ENCODE data around the gene LAT. TPM values are rescaled to one million over a fixed set of nuclear protein-coding genes. Genes with fewer than 3 reads are reported as not detected.

Gene LAT
- total RNA-seq, 2 experiments from 2014 or later = 17.5 to 19.8 TPM

GRCh38 chr16:28987170-28987853 is 2.5 kb downstream of the LAT start:
- Histone ChIP-seq H3K27ac (ENCODE audit: low read depth, low read length, poor library complexity, severe bottlenecking) (no peak overlapping the region), H3K9me2 (ENCODE audit: insufficient read depth, low read length) (no peaks in the 10 kb centered on the region), H3K9me3 (ENCODE audit: low read length) (0 out of 2 replicates have a peak, but pooled peaks cover under 1% of the 10 kb centered on the region), H3K4me1 (ENCODE audit: insufficient read depth, low read length, poor library complexity, severe bottlenecking) (peaks cover 17% of the 10 kb centered on the region), H3K4me2 (ENCODE audit: low read length) (no peak overlapping the region), H3K4me3 (ENCODE audit: low read depth, low read length, poor library complexity, severe bottlenecking) (no peak overlapping the region), H2AFZ (ENCODE audit: low read length) (no peak overlapping the region), H3K79me2 (ENCODE audit: insufficient read depth, low read depth, low read length) (no peaks in the 10 kb centered on the region), H4K20me1 (ENCODE audit: insufficient read depth, low read length) (no peaks in the 10 kb centered on the region), H3K36me3 (ENCODE audit: insufficient read depth, low read length) (peaks cover 11% of the 10 kb centered on the region)
- no TSS peak for BruUV-seq (replicated peaks)
- TF ChIP-seq EZH2phosphoT487 (IDR thresholded peaks at IDR 0.05; ENCODE audit: borderline replicate concordance, low read depth, low read length) = no peak
- TF ChIP-seq, protein P1, sequence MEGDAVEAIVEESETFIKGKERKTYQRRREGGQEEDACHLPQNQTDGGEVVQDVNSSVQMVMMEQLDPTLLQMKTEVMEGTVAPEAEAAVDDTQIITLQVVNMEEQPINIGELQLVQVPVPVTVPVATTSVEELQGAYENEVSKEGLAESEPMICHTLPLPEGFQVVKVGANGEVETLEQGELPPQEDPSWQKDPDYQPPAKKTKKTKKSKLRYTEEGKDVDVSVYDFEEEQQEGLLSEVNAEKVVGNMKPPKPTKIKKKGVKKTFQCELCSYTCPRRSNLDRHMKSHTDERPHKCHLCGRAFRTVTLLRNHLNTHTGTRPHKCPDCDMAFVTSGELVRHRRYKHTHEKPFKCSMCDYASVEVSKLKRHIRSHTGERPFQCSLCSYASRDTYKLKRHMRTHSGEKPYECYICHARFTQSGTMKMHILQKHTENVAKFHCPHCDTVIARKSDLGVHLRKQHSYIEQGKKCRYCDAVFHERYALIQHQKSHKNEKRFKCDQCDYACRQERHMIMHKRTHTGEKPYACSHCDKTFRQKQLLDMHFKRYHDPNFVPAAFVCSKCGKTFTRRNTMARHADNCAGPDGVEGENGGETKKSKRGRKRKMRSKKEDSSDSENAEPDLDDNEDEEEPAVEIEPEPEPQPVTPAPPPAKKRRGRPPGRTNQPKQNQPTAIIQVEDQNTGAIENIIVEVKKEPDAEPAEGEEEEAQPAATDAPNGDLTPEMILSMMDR (conservative IDR thresholded peaks at IDR 0.05; ENCODE audit: low read length) = no peak
- ChIA-PET POLR2A (interaction anchor here (0.9 kb wide), 1 partner anchor 13 kb away, joined by 4 read pairs; no protein-coding TSS in a partner anchor), CTCF (ENCODE audit: unreplicated experiment) (no interaction called here)
- intact Hi-C loops (cut with micrococcal nuclease; ENCODE audit: unreplicated experiment) = no loop called here
- DNase-seq (ENCODE audit: low spot score) = no peak

DNA sequence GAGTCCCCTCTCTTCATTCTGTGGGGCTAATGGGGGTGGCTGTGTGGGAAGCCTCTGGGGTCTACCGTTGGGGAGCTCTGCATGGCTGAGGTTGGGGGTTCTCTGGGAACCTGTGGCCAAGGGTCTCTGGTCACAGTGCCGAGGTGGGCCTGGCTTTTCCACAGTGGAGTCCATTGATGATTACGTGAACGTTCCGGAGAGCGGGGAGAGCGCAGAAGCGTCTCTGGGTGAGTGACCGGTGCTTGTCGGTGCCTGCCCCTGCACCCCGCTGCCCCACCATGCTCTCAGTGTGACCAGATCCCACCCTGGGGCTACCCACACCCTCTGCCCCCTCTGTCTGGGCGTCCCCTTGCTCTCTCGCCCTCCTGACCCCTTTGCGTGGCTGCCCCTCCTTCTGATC is 4.5 kb downstream of the LAT start:
- CTCF ChIA-PET (ENCODE audit: unreplicated experiment) = no interaction called here
- no peak overlapping the region for H3K4me3 ChIP-seq (ENCODE audit: low read depth, low read length, poor library complexity, severe bottlenecking)
- intact Hi-C loops (cut with micrococcal nuclease; ENCODE audit: unreplicated experiment) = no loop called here

More for the DNA sequence above, 4.5 kb downstream of the LAT start:
- no peaks in the 10 kb centered on the region for H3K79me2 ChIP-seq (ENCODE audit: insufficient read depth, low read depth, low read length)
- TF ChIP-seq, protein P1 (conservative IDR thresholded peaks at IDR 0.05; ENCODE audit: low read length) = no peak
- TF ChIP-seq EZH2phosphoT487 (IDR thresholded peaks at IDR 0.05; ENCODE audit: borderline replicate concordance, low read depth, low read length) = no peak
- no peaks in the 10 kb centered on the region for H3K36me3 ChIP-seq (ENCODE audit: insufficient read depth, low read length)
- no peaks in the 10 kb centered on the region for H3K9me3 ChIP-seq (ENCODE audit: low read length)
- no peak for DNase-seq (ENCODE audit: low spot score)
- BruUV-seq (replicated peaks) = no TSS peak
- POLR2A ChIA-PET = interaction anchor here (0.6 kb wide), 1 partner anchor 9 kb away, joined by 3 read pairs; no protein-coding TSS in a partner anchor
- H3K9me2 ChIP-seq (ENCODE audit: insufficient read depth, low read length) = no peaks in the 10 kb centered on the region
- no peak overlapping the region for H2AFZ ChIP-seq (ENCODE audit: low read length)
- peaks cover 14% of the 10 kb centered on the region for H3K4me1 ChIP-seq (ENCODE audit: insufficient read depth, low read length, poor library complexity, severe bottlenecking)
- H3K27ac ChIP-seq (ENCODE audit: low read depth, low read length, poor library complexity, severe bottlenecking) = no peak overlapping the region
- H4K20me1 ChIP-seq (ENCODE audit: insufficient read depth, low read length) = no peaks in the 10 kb centered on the region
- no peak overlapping the region for H3K4me2 ChIP-seq (ENCODE audit: low read length)

All from OCI-LY7 (cell line).